ENCODE data around the gene GPR158. TPM values are rescaled to one million over a fixed set of nuclear protein-coding genes. Genes with fewer than 3 reads are reported as not detected.
"Not testable (repeated sequence)": the region's sequence is repeated elsewhere in the genome, so short reads cannot be mapped to it uniquely, and the experiment has no call there.

GPR158 gene
- total RNA-seq, 1 donor from 2014 or later = not detected

- Mint-ChIP-seq H3K27ac (no peak overlapping the region), H3K36me3 (ENCODE audit: low read depth) (no peaks in the 10 kb centered on the region), H3K9me3 (peaks cover 2% of the 10 kb centered on the region), H3K4me3 (no peak overlapping the region), H3K4me1 (no peaks in the 10 kb centered on the region), H3K27me3 (no peaks in the 10 kb centered on the region)
- no peak for TF ChIP-seq CTCF (IDR thresholded peaks at IDR 0.05)
- ATAC-seq (ENCODE audit: low read depth) (no peak), DNase-seq (no peak)
- ChIA-PET POLR2A (no interaction called here), CTCF (no interaction called here)
- intact Hi-C loops (cut with micrococcal nuclease) = no loop called here
Measured at GRCh38 chr10:25142116-25142864, 32.5 kb upstream of the GPR158 start.

GRCh38 chr10:25157650-25158049 lies 17.2 kb upstream of the GPR158 start:
- Mint-ChIP-seq H3K4me3 (no peak overlapping the region), H3K27me3 (no peaks in the 10 kb centered on the region), H3K4me1 (no peaks in the 10 kb centered on the region), H3K9me3 (peaks cover 9% of the 10 kb centered on the region), H3K36me3 (ENCODE audit: low read depth) (no peaks in the 10 kb centered on the region), H3K27ac (no peak overlapping the region)
- TF ChIP-seq CTCF (IDR thresholded peaks at IDR 0.05) = no peak
- intact Hi-C loops (cut with micrococcal nuclease) = no loop called here
- ChIA-PET CTCF (no interaction called here), POLR2A (no interaction called here)
- DNase-seq (no peak), ATAC-seq (ENCODE audit: low read depth) (no peak)

GRCh38 chr10:25159591-25159990 lies 15.2 kb upstream of the GPR158 start:
- Mint-ChIP-seq H3K27ac (no peak overlapping the region), H3K9me3 (peaks cover 7% of the 10 kb centered on the region), H3K4me3 (no peak overlapping the region), H3K27me3 (no peaks in the 10 kb centered on the region), H3K36me3 (ENCODE audit: low read depth) (no peaks in the 10 kb centered on the region), H3K4me1 (no peaks in the 10 kb centered on the region)
- TF ChIP-seq CTCF (IDR thresholded peaks at IDR 0.05) = no peak
- intact Hi-C loops (cut with micrococcal nuclease) = no loop called here
- ATAC-seq (ENCODE audit: low read depth) (no peak), DNase-seq (no peak)
- CTCF ChIA-PET = no interaction called here
- POLR2A ChIA-PET = no interaction called here

- DNase-seq (no peak), ATAC-seq (ENCODE audit: low read depth) (no peak)
- H3K27me3 Mint-ChIP-seq = peaks cover 2% of the 10 kb centered on the region
- no peak overlapping the region for H3K27ac Mint-ChIP-seq
- H3K4me1 Mint-ChIP-seq = no peaks in the 10 kb centered on the region
- no peaks in the 10 kb centered on the region for H3K36me3 Mint-ChIP-seq (ENCODE audit: low read depth)
- intact Hi-C loops (cut with micrococcal nuclease) = no loop called here
- H3K9me3 Mint-ChIP-seq = peaks cover 7% of the 10 kb centered on the region
- CTCF ChIA-PET = no interaction called here
- POLR2A ChIA-PET = no interaction called here
- no peak overlapping the region for H3K4me3 Mint-ChIP-seq
- TF ChIP-seq CTCF (IDR thresholded peaks at IDR 0.05) = no peak
Measured at GRCh38 chr10:25162391-25162790, 12.4 kb upstream of the GPR158 start.

GRCh38 chr10:25163464-25163863 lies 11.3 kb upstream of the GPR158 start:
- CTCF ChIA-PET; H3K4me1 Mint-ChIP-seq; H3K36me3 Mint-ChIP-seq (ENCODE audit: low read depth); POLR2A ChIA-PET; intact Hi-C loops (cut with micrococcal nuclease); H3K9me3 Mint-ChIP-seq; DNase-seq; ATAC-seq (ENCODE audit: low read depth); H3K4me3 Mint-ChIP-seq; H3K27me3 Mint-ChIP-seq; H3K27ac Mint-ChIP-seq: not testable (repeated sequence)

- no peaks in the 10 kb centered on the region for H3K36me3 Mint-ChIP-seq (ENCODE audit: low read depth)
- DNase-seq = no peak
- H3K9me3 Mint-ChIP-seq = no peaks in the 10 kb centered on the region
- intact Hi-C loops (cut with micrococcal nuclease) = no loop called here
- ChIA-PET CTCF (no interaction called here), POLR2A (no interaction called here)
- H3K27me3 Mint-ChIP-seq = peaks cover 15% of the 10 kb centered on the region
- no peak for ATAC-seq (ENCODE audit: low read depth)
- TF ChIP-seq CTCF (IDR thresholded peaks at IDR 0.05) = no peak
- H3K4me1 Mint-ChIP-seq = no peaks in the 10 kb centered on the region
- no peak overlapping the region for H3K4me3 Mint-ChIP-seq
- no peak overlapping the region for H3K27ac Mint-ChIP-seq
Measured at GRCh38 chr10:25169740-25170139, 5.1 kb upstream of the GPR158 start.

Data from activated B cell treated with CpG ODN at 0.5 μM for 24 hours (primary cell).